Mucosa of stomach (tissue), 1 donor: ENCODE data around the gene RAD51B.

Experiments
- H3K27me3 ChIP-seq: one replicate; pipeline ENCODE4 v1.7.0; 2013; ENCODE audit warnings: mild to moderate bottlenecking, low read length; ENCODE audit not compliant: control insufficient read depth, insufficient read depth
- H3K36me3 ChIP-seq: one replicate; pipeline ENCODE4 v1.7.0; 2013; ENCODE audit warnings: low read length; ENCODE audit not compliant: control insufficient read depth, insufficient read depth
- H3K4me1 ChIP-seq: one replicate; pipeline ENCODE4 v1.7.0; 2013; ENCODE audit warnings: mild to moderate bottlenecking, low read length; ENCODE audit not compliant: control insufficient read depth, insufficient read depth
- H3K4me3 ChIP-seq: one replicate; pipeline ENCODE4 v1.7.0; 2013; ENCODE audit warnings: low read length
- H3K9ac ChIP-seq: one replicate; pipeline ENCODE4 v1.7.0; 2013; ENCODE audit warnings: mild to moderate bottlenecking, low read length, moderate library complexity
- H3K9me3 ChIP-seq: one replicate; pipeline ENCODE4 v1.7.0; 2013; ENCODE audit warnings: mild to moderate bottlenecking, low read length, moderate library complexity; ENCODE audit not compliant: control insufficient read depth
- donor health status: Pancreatic carcinoma.

RAD51B gene

DNA sequence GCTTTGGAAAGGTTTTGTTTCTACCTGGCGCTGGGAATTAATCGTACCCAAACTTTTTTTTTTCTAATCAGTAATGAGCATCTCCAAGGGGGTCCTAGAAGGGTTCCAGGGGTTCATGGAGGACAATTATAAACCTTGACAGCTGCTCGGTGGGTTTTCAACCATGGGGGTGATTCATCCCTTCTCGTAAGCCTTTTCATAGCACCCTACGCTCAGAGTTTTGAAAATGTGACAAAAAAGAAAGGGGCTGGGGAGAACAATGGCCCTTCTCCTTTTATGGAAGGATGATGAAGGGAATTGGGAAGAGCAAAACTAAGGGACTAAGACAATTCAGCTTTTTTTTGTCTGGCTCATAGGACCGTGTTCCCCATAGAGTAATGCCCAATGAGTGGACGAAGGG, 776.6 kb downstream of the RAD51B start:
- H3K4me1 ChIP-seq: peaks cover 36% of the 10 kb centered on the region

DNA sequence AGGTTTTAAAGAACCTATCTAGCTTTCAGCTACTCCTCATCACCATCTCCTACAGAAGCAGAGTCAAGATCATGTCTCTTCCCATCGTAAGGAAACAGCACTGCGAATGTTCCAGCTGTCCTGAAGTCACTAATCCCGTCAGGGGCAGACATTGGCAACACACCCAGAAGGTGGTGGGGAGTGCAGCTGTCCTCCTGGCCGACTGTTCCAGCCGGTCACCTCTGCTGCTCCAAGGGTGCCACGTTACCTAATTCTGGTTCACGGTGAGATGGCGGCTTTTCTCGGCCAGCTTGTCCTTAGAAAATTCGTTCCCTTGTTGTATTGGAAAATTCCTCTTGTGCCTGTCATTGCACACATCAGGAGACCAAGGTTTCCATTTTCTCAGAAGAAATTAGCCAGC, 777.1 kb downstream of the RAD51B start:
- Histone ChIP-seq H3K4me3 (no peak overlapping the region), H3K9ac (no peak overlapping the region), H3K36me3 (no peaks in the 10 kb centered on the region), H3K4me1 (peaks cover 36% of the 10 kb centered on the region), H3K27me3 (no peaks in the 10 kb centered on the region), H3K9me3 (no peaks in the 10 kb centered on the region)

More for the DNA sequence above, 776.6 kb downstream of the RAD51B start:
- Histone ChIP-seq H3K9ac (no peak overlapping the region), H3K4me3 (no peak overlapping the region), H3K27me3 (no peaks in the 10 kb centered on the region), H3K36me3 (no peaks in the 10 kb centered on the region), H3K9me3 (no peaks in the 10 kb centered on the region)

DNA sequence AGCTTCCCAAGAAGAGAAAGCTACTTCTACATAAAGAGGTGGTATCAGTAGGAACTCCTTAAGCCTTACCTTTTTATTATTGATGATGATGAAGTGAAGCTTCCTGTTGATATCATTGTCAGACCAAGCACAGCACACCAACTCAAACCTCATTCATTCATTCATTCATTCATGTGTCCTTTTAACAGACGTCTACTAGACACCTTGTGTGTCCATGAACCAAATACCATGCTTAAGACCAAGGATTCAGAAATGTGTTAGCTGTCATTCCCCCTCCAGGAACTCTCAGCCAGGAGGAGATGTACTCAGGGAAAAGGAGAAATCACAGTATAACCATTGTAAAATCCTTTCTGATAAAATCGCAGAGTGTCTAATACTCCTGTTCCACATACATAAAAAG, 778.5 kb downstream of the RAD51B start:
- Histone ChIP-seq H3K27me3 (no peaks in the 10 kb centered on the region), H3K4me1 (peaks cover 36% of the 10 kb centered on the region), H3K9me3 (no peaks in the 10 kb centered on the region), H3K4me3 (no peak overlapping the region), H3K9ac (peak overlapping the region; percentile 53), H3K36me3 (no peaks in the 10 kb centered on the region)

DNA sequence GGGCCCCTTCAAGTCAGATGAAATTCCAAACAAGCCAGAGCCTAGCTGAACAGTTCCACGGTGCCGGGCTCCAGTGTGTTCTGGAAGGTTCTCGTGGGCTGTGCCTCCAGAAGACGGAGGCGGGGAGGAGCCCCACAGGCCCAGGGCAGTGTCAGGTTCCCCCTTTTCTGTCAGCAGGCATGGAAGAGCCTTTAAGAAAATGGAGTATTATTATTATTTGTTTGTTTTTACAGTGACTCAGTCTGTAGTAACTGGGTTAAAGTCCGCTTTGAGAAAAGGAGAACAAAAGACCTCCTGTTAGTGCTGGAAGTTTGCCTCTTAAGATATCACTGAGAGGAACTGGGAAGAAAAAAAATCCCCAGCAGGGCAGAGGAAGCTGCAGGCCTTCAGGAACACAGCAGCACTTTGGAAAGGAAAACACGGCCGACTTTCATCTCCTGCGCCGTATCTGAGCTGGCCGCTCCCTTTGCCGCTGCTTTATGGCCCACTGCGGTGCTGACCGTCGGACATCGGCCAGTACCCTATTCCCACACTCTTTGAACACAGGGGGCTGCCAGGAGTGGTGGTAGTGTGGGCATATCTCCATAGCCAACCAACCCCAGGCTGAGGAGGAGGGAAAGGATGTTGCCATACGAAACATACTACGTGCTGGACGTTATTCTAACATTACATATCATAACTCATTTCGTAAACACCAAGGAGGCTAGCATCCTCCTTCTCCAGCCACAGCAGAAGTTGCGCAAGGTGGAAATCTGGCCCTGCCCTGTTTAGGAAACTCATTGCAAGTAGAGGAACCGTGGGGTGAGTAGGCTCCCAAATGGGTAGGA, 779.3 kb downstream of the RAD51B start:
- H3K4me1 ChIP-seq: peaks cover 36% of the 10 kb centered on the region
- H3K4me3 ChIP-seq: peak overlapping the region; percentile 11
- no peaks in the 10 kb centered on the region for H3K9me3 ChIP-seq
- H3K36me3 ChIP-seq: no peaks in the 10 kb centered on the region
- H3K9ac ChIP-seq: peak overlapping the region; percentile 53
- H3K27me3 ChIP-seq: no peaks in the 10 kb centered on the region

DNA sequence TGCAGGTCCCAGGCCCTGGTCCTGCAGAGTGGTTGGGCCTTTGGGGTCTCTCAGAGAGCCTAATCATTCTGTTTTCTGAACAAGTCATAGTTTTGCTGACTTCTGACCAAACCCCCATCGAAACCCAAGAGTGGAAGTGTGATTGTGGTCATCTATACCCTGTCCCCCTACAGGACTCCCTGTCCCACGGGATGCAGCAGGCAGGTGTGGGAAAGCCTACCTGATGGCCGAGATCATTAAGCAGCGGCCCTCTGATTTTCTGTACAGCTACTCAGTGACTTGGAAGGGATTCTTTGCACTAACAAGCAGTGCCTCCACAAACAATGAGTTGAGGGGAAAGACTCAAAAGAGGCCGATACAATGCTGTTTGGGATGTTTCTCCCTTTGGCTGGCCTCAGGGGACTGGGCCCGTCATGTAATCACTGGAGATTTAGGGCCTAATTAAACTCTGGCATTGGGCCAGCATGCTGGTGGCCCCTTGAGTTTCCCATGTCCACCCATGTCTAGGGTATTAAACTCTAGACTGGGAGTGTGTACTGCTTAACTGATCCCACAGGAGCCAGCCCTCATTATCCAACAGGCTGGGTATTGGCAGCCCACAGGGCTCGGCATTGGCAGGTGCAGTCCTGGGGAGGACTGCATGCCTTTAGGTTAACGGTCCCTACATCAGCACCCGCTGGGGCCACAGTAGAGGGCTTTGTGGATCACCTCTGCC, 780.5 kb downstream of the RAD51B start:
- no peak overlapping the region for H3K4me3 ChIP-seq
- H3K9me3 ChIP-seq: no peaks in the 10 kb centered on the region
- no peaks in the 10 kb centered on the region for H3K27me3 ChIP-seq
- H3K36me3 ChIP-seq: no peaks in the 10 kb centered on the region
- H3K4me1 ChIP-seq: peaks cover 36% of the 10 kb centered on the region
- H3K9ac ChIP-seq: no peak overlapping the region

DNA sequence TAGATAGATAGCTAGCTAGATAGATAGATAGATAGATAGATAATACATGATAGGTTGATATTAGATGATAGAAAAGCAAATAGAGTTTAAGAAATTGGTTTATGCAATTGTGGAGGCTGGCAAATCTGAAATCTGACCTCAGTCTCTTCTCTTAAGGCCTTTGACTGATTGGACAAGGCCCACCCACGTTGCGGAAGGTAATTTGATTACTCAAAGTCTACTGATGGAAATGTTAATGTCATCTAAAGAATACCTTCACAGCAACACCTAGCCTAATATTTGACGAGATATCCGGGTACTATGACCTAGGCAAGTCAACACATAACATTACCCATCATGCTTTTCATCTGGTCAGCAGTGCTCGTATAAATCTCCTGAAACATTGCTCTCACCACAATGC, 782.9 kb downstream of the RAD51B start:
- no peak overlapping the region for H3K9ac ChIP-seq
- no peaks in the 10 kb centered on the region for H3K27me3 ChIP-seq
- peaks cover 36% of the 10 kb centered on the region for H3K4me1 ChIP-seq
- H3K4me3 ChIP-seq: no peak overlapping the region
- H3K9me3 ChIP-seq: no peaks in the 10 kb centered on the region
- no peaks in the 10 kb centered on the region for H3K36me3 ChIP-seq

DNA sequence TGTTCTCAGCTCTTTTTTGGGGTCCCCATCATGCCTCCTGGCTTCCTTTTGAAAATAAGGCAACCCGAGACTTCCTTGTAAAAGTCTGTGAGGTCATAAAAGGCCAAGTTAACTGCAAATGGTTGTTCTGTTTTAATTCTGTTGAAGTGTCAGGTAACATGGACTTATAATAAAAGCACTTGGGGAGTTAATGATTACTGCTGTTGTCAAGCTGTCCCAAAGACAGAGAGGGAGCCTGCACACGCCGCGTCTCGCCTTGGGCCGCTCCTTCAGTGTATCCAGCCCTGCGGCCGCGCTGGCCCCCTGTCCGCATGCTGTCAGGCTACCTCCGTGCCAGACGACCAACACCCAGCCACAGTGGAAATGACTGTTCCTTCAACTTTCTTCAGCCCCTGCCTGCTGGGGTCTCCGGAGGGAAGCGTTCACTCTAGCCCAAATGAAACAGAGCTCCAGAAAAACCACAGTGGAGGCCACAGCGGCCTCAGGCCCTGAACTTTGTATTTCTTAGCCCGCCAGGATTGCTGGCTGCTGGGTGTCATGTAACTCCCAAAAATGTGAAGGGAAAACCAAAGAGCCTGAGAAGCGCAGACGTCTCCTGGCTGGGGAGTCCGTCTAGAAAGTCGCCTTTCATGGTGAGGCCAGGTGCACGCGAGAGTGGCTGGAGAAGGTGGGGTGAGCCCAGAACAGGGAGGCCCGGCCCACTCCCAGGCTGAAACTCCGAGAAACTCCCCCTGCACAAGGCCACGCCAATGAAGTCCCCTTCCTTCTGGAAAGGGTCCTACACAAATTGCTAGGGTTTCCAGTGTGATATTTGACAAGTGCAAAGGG, 784.2 kb downstream of the RAD51B start:
- no peak overlapping the region for H3K4me3 ChIP-seq
- no peaks in the 10 kb centered on the region for H3K9me3 ChIP-seq
- peaks cover 40% of the 10 kb centered on the region for H3K4me1 ChIP-seq
- H3K36me3 ChIP-seq: no peaks in the 10 kb centered on the region
- no peaks in the 10 kb centered on the region for H3K27me3 ChIP-seq
- no peak overlapping the region for H3K9ac ChIP-seq

DNA sequence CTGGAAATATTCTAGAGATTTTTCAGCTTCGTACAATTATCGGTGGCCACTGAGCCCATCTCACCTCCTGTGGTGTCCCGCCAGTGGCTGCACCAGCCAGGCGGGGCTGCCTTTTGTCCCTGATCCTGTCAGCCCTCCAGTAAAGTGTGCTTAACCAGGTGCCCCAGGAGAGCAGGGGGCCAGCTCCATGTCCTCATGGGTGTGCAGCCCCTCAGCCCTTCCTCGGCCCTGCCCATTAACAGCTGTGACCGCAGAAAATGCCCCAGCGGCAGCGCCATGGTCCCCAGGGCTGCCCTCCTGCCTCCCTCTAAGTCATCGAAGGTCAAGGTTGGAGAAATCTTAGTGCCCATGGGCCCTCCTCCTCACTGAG, 784.8 kb downstream of the RAD51B start:
- Histone ChIP-seq H3K36me3 (no peaks in the 10 kb centered on the region), H3K9ac (no peak overlapping the region), H3K9me3 (no peaks in the 10 kb centered on the region), H3K4me1 (peaks cover 38% of the 10 kb centered on the region), H3K4me3 (no peak overlapping the region), H3K27me3 (no peaks in the 10 kb centered on the region)

DNA sequence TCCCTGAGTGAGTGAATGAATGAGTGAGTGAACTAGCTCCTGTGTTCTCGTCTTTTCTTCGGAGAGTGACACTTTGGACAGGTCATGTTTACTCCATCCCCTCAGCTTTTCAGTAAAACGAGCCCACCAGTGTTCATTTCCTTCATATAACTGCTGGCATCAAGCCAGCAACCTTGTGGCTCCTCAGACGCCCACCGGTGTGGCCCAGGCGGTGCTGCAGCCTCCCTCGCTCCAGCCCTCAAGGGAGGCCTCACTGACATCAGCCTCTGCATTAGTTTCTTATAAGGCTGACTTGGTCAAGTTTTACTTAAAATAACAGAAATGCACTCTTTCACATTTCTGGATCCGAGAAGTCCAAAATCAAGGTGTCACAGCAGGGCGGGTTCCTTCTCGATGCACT, 785.2 kb downstream of the RAD51B start:
- Histone ChIP-seq H3K9ac (no peak overlapping the region), H3K4me3 (no peak overlapping the region), H3K36me3 (no peaks in the 10 kb centered on the region), H3K4me1 (peaks cover 38% of the 10 kb centered on the region), H3K9me3 (no peaks in the 10 kb centered on the region), H3K27me3 (no peaks in the 10 kb centered on the region)

DNA sequence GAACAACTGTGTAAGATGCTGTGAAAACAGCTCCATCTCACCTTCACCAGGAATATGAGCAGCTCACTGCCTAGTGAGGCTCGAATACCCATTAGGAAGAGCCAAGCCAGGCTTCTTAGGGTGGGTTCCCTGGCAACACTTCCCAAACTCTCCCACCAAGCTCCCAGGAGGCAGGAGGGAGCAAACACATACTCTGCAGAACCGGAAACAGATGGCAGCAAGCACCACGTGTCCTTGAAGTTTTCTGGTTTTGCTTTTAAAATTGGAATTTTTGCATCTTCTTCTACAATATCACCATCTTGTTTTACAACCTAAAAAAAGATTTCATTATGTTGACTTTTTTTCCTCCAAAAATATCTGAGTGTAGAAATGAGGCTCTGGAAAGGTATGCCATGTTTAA, 786.6 kb downstream of the RAD51B start:
- Histone ChIP-seq H3K27me3 (no peaks in the 10 kb centered on the region), H3K9me3 (no peaks in the 10 kb centered on the region), H3K4me3 (no peak overlapping the region), H3K4me1 (peaks cover 37% of the 10 kb centered on the region), H3K36me3 (no peaks in the 10 kb centered on the region), H3K9ac (no peak overlapping the region)

DNA sequence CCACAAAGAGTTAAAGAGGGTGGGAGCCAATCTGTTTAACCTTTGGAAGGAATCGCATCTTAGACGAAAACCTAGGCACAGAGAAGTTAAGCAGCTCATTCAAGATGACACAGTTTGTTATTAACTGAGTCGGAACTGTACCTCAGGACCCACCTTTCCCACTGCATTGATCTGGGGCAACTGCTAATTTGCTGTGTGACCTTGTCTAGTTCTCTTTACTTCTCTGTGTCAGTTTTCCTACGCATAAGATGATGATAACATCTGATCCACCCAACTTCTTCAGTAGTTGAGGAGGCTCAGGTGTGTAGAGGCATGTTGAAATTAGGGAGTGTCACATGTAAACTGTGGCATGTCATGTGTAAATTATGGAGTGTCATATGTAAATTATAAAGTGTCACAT, 787.1 kb downstream of the RAD51B start:
- Histone ChIP-seq H3K36me3 (no peaks in the 10 kb centered on the region), H3K9ac (no peak overlapping the region), H3K27me3 (no peaks in the 10 kb centered on the region), H3K4me1 (peaks cover 42% of the 10 kb centered on the region), H3K4me3 (no peak overlapping the region), H3K9me3 (no peaks in the 10 kb centered on the region)
